SK-N-SH (cell line): Measurements from ENCODE around the gene DLX5. TPM values are rescaled to one million over a fixed set of nuclear protein-coding genes. Genes with fewer than 3 reads are reported as not detected.

Source experiments
- CTCF ChIA-PET: fragments of 300-600, 350-600 bp; formaldehyde crosslinking; extraction: SDS; loops from one replicate; lab custom pipeline; 2021; lab: Yijun Ruan, JAX
- POLR2A ChIA-PET: fragments of 350-600 bp; sonication (Branson Sonifier 250); formaldehyde crosslinking; extraction: SDS; loops from one replicate; lab custom pipeline; 2020; ENCODE audit warnings: antibody characterized with exemption, inconsistent platforms; lab: Yijun Ruan, JAX
- DNase-seq: peaks from one replicate; pipeline ENCODE4 v3.0.0; 2012
- H2AFZ ChIP-seq: fragments of 200-600 bp; sonication (generic); 2 replicates; pipeline ENCODE4 v1.8.1; 2016; ENCODE audit warnings: antibody characterized with exemption, mild to moderate bottlenecking, low read depth
- H3F3A ChIP-seq: fragments of 200-600 bp; sonication (generic); replicated peaks from 2 replicates; pipeline ENCODE3; 2016; ENCODE audit warnings: antibody characterized with exemption, mild to moderate bottlenecking; ENCODE audit not compliant: insufficient read depth
- H3K27ac ChIP-seq, 2 experiments: fragments of 200-500 bp in 1 of 2; fragments of 200-600 bp in 1 of 2; sonication (Bioruptor generic) in 1 of 2; sonication (generic), shearing (Covaris generic) in 1 of 2; 2 replicates each; pipeline versions ENCODE4 v1.5.1 to v1.6.1; 2014 to 2016; ENCODE audit warnings: low read depth in 2 of 2, inconsistent platforms in 1 of 2, low read length in 1 of 2, mild to moderate bottlenecking in 1 of 2, mixed read lengths in 1 of 2
- H3K27me3 ChIP-seq: fragments of 200-600 bp; sonication (generic), shearing (Covaris generic); 2 replicates; pipeline ENCODE4 v1.6.1; 2016; ENCODE audit warnings: mixed run types; ENCODE audit not compliant: insufficient read depth
- H3K36me3 ChIP-seq, 2 experiments: fragments of 200-500 bp in 1 of 2; fragments of 200-600 bp in 1 of 2; sonication (Bioruptor generic) in 1 of 2; sonication (generic) in 1 of 2; replicated peaks in 1 of 2; 2 replicates each; pipeline versions ENCODE3 to v1.5.1; 2014 to 2016; ENCODE audit warnings: low read length in 1 of 2, mild to moderate bottlenecking in 1 of 2; ENCODE audit not compliant: insufficient read depth in 2 of 2, control insufficient read depth in 1 of 2
- H3K4me1 ChIP-seq, 2 experiments: fragments of 200-500 bp in 1 of 2; fragments of 200-600 bp in 1 of 2; sonication (Bioruptor generic) in 1 of 2; sonication (generic), shearing (Covaris generic) in 1 of 2; 2 replicates each; pipeline versions ENCODE4 v1.5.1 to v1.6.1; 2014 to 2016; ENCODE audit warnings: low read depth in 1 of 2, low read length in 1 of 2, mixed run types in 1 of 2; ENCODE audit not compliant: insufficient read depth in 2 of 2, control insufficient read depth in 1 of 2
- H3K4me2 ChIP-seq: fragments of 200-600 bp; sonication (generic), shearing (Covaris generic); 2 replicates; pipeline ENCODE4 v1.6.1; 2017; ENCODE audit warnings: mixed run types
- H3K4me3 ChIP-seq, 2 experiments: fragments of 200-500 bp in 1 of 2; fragments of 200-600 bp in 1 of 2; sonication (Bioruptor generic) in 1 of 2; sonication (generic), shearing (Covaris generic) in 1 of 2; 2 replicates each; pipeline versions ENCODE4 v1.5.1 to v1.8.1; 2014 to 2016; ENCODE audit warnings: low read depth in 2 of 2, inconsistent platforms in 1 of 2, low read length in 1 of 2, mild to moderate bottlenecking in 1 of 2, mixed read lengths in 1 of 2, moderate library complexity in 1 of 2
- H3K79me2 ChIP-seq: fragments of 200-600 bp; sonication (generic); 2 replicates; pipeline ENCODE4 v1.8.1; 2017; ENCODE audit warnings: mild to moderate bottlenecking; ENCODE audit not compliant: insufficient read depth
- H3K9ac ChIP-seq: fragments of 200-600 bp; sonication (generic); 2 replicates; pipeline ENCODE4 v1.6.1; 2017; ENCODE audit warnings: mixed run types
- H3K9me2 ChIP-seq: fragments of 200-600 bp; sonication (generic); 2 replicates; pipeline ENCODE4 v1.6.1; 2017; ENCODE audit warnings: mixed run types
- H3K9me3 ChIP-seq: fragments of 200-600 bp; sonication (generic); 2 replicates; pipeline ENCODE4 v1.6.1; 2017; ENCODE audit warnings: mixed run types, mild to moderate bottlenecking, moderate library complexity
- H4K20me1 ChIP-seq: fragments of 200-600 bp; sonication (generic); 2 replicates; pipeline ENCODE4 v1.6.1; 2017; ENCODE audit warnings: mild to moderate bottlenecking, mixed run types; ENCODE audit not compliant: insufficient read depth
- CHD2 ChIP-seq: fragments of 150-350 bp; IDR thresholded peaks from 2 replicates; pipeline ENCODE4 v1.6.1; 2018; ENCODE audit warnings: low read length; ENCODE audit not compliant: partially characterized antibody
- ELF1 ChIP-seq: IDR thresholded peaks from 2 replicates; pipeline ENCODE4 v1.4.0; 2012
- FOXM1 ChIP-seq: IDR thresholded peaks from 2 replicates; pipeline ENCODE4 v1.4.0; 2012; ENCODE audit warnings: low read depth, mild to moderate bottlenecking
- MEF2A ChIP-seq: IDR thresholded peaks from 2 replicates; pipeline ENCODE4 v1.4.0; 2012; ENCODE audit warnings: low read depth, borderline replicate concordance
- NFIC ChIP-seq: IDR thresholded peaks from 2 replicates; pipeline ENCODE4 v1.4.0; 2012; ENCODE audit warnings: borderline replicate concordance
- RCOR1 ChIP-seq: fragments of 150-350 bp; IDR thresholded peaks from 2 replicates; pipeline ENCODE4 v1.6.1; 2017; ENCODE audit warnings: antibody characterized with exemption, low read length
- RFX5 ChIP-seq: IDR thresholded peaks from 2 replicates; pipeline ENCODE4 v1.6.1; 2012; ENCODE audit warnings: mild to moderate bottlenecking, improper control_type of control experiment, low read length
- RXRA ChIP-seq: IDR thresholded peaks from 2 replicates; pipeline ENCODE4 v1.4.0; 2012; ENCODE audit warnings: low read depth, mild to moderate bottlenecking, borderline replicate concordance
- SIN3A ChIP-seq: IDR thresholded peaks from 2 replicates; pipeline ENCODE4 v1.6.1; 2012; ENCODE audit warnings: low read depth, mild to moderate bottlenecking, low read length, moderate library complexity, borderline replicate concordance
- TCF12 ChIP-seq: IDR thresholded peaks from 2 replicates; pipeline ENCODE4 v1.4.0; 2012
- TEAD4 ChIP-seq: IDR thresholded peaks from 2 replicates; pipeline ENCODE4 v1.4.0; 2012; ENCODE audit warnings: mild to moderate bottlenecking, borderline replicate concordance; ENCODE audit not compliant: insufficient read depth
- WGBS: methylation state at CpG from one replicate; pipeline ENCODE4 v1.1.6; 2017; ENCODE audit warnings: low lambda C conversion rate; 5-methylcytosine and 5-hydroxymethylcytosine counted together
- polyA plus RNA-seq, 3 experiments: library from polyadenylated mRNA; depleted of rRNA; stranded (reverse); fragments of >200 nt; gene quantifications; 2 replicates each; pipeline ENCODE4 v1.2.3, GENCODE V29; 2012
- TF ChIP-seq, protein P1 (sequence below): IDR thresholded peaks from 2 replicates; pipeline ENCODE4; 2012
- TF ChIP-seq, protein P2 (sequence below): IDR thresholded peaks from 2 replicates; pipeline ENCODE4 v1.4.0; 2012; ENCODE audit warnings: low read depth, borderline replicate concordance
- TF ChIP-seq, protein P3 (sequence below): fragments of 200-600 bp; sonication (generic); IDR thresholded peaks from 2 replicates; pipeline ENCODE4 v1.6.1; 2017; ENCODE audit warnings: antibody characterized with exemption, mild to moderate bottlenecking, moderate library complexity
- TF ChIP-seq, protein P4 (sequence below): fragments of 150-350 bp; IDR thresholded peaks from 2 replicates; pipeline ENCODE4 v1.6.1; 2016; ENCODE audit warnings: mild to moderate bottlenecking, low read depth, low read length
- TF ChIP-seq, protein P5 (sequence below): IDR thresholded peaks from 2 replicates; pipeline ENCODE4 v1.4.0; 2012; ENCODE audit warnings: low read depth
- TF ChIP-seq, protein P6 (sequence below): IDR thresholded peaks from 2 replicates; pipeline ENCODE4 v1.4.0; 2012; ENCODE audit warnings: low read depth, borderline replicate concordance

DLX5 gene
- polyA plus RNA-seq, 1 of the 3 experiments (the other 2 are of a cell fraction), result not detected

DNA sequence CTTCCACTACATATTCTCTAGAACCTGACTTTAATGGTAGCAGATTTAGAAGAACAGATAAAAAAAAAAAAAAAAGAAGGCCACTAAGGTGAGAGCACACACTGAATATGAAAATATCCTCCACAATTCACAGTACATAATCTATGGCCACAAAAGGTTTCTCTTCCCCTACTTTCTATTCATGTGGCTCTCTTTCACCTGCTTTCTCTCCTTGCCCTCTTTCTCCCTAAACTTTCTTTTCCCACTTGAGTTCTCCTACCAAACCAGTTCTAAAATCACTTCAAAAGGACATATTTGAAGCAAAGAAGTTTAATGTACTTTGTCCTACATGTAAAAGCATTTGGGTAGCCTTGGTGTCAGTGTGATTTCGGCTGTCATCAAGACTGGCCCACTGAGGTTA lies 37.7 kb downstream of the DLX5 start:
- H3K36me3 ChIP-seq, result no peaks in the 10 kb centered on the region
- H3K27me3 ChIP-seq, result 0 out of 2 replicates have a peak, but pooled peaks cover 2% of the 10 kb centered on the region
- H3K9ac ChIP-seq, result no peak overlapping the region
- no peak for DNase-seq
- WGBS, result 20% methylated on average over 1 of the region's 1 CpG
- no peak overlapping the region for H3K4me2 ChIP-seq
- ChIA-PET POLR2A (no interaction called here), CTCF (interaction anchor here (1.2 to 1.7 kb wide), 3 partner anchors 9 to 40 kb away, joined by 3 to 4 read pairs (median 4); no protein-coding TSS in a partner anchor)
- no peaks in the 10 kb centered on the region for H4K20me1 ChIP-seq
- H3K4me3 ChIP-seq, result no peak overlapping the region
- no peaks in the 10 kb centered on the region for H3F3A ChIP-seq
- no peak for TF ChIP-seq RFX5
- TF ChIP-seq, protein P1, sequence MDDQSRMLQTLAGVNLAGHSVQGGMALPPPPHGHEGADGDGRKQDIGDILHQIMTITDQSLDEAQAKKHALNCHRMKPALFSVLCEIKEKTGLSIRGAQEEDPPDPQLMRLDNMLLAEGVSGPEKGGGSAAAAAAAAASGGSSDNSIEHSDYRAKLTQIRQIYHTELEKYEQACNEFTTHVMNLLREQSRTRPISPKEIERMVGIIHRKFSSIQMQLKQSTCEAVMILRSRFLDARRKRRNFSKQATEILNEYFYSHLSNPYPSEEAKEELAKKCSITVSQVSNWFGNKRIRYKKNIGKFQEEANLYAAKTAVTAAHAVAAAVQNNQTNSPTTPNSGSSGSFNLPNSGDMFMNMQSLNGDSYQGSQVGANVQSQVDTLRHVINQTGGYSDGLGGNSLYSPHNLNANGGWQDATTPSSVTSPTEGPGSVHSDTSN, result no peak
- H3K9me3 ChIP-seq, result no peaks in the 10 kb centered on the region
- no peaks in the 10 kb centered on the region for H3K79me2 ChIP-seq
- no peak overlapping the region for H2AFZ ChIP-seq
- H3K9me2 ChIP-seq, result no peaks in the 10 kb centered on the region
- H3K27ac ChIP-seq, result no peak overlapping the region
- H3K4me1 ChIP-seq, result no peaks in the 10 kb centered on the region; a peak in 1 of 4 replicates

DNA sequence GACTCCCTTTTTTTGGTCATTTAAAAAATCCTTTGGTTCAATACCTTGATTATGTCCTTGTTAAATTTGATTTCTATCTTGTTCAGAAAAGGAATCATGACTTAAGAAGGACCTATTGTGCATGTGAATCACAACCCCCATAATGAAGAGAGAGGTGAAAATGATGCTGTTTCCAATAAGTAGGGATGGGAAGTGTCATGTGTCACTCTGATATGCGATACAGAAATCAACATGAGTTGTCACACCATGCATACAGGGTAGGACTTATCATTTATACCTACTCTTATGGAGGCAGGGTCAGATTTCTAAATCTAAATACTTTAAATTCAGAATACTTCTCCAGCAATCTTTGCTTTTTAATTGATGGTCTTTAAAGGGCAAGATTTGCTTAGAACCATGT lies 38.6 kb downstream of the DLX5 start:
- no peaks in the 10 kb centered on the region for H4K20me1 ChIP-seq
- H2AFZ ChIP-seq, result no peak overlapping the region
- WGBS, result 48% methylated on average over 1 of the region's 1 CpG
- no peaks in the 10 kb centered on the region for H3K27me3 ChIP-seq
- H3K9ac ChIP-seq, result no peak overlapping the region
- no peak overlapping the region for H3K4me2 ChIP-seq
- no peaks in the 10 kb centered on the region for H3K79me2 ChIP-seq
- no peaks in the 10 kb centered on the region for H3K36me3 ChIP-seq
- no peak for DNase-seq
- ChIA-PET CTCF (interaction anchor here (0.5 to 1.7 kb wide), 2 partner anchors 39 to 849 kb away, joined by 3 to 4 read pairs; no protein-coding TSS in a partner anchor), POLR2A (no interaction called here)
- no peaks in the 10 kb centered on the region for H3F3A ChIP-seq
- TF ChIP-seq TCF12 (no peak), FOXM1 (no peak), CHD2 (no peak), RCOR1 (no peak), SIN3A (no peak), ELF1 (no peak), RXRA (no peak)
- TF ChIP-seq, protein P2, sequence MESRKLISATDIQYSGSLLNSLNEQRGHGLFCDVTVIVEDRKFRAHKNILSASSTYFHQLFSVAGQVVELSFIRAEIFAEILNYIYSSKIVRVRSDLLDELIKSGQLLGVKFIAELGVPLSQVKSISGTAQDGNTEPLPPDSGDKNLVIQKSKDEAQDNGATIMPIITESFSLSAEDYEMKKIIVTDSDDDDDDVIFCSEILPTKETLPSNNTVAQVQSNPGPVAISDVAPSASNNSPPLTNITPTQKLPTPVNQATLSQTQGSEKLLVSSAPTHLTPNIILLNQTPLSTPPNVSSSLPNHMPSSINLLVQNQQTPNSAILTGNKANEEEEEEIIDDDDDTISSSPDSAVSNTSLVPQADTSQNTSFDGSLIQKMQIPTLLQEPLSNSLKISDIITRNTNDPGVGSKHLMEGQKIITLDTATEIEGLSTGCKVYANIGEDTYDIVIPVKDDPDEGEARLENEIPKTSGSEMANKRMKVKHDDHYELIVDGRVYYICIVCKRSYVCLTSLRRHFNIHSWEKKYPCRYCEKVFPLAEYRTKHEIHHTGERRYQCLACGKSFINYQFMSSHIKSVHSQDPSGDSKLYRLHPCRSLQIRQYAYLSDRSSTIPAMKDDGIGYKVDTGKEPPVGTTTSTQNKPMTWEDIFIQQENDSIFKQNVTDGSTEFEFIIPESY, result no peak
- no peak overlapping the region for H3K27ac ChIP-seq
- H3K9me3 ChIP-seq, result no peaks in the 10 kb centered on the region
- H3K4me1 ChIP-seq, result no peaks in the 10 kb centered on the region; a peak in 1 of 4 replicates
- no peaks in the 10 kb centered on the region for H3K9me2 ChIP-seq
- H3K4me3 ChIP-seq, result no peak overlapping the region

DNA sequence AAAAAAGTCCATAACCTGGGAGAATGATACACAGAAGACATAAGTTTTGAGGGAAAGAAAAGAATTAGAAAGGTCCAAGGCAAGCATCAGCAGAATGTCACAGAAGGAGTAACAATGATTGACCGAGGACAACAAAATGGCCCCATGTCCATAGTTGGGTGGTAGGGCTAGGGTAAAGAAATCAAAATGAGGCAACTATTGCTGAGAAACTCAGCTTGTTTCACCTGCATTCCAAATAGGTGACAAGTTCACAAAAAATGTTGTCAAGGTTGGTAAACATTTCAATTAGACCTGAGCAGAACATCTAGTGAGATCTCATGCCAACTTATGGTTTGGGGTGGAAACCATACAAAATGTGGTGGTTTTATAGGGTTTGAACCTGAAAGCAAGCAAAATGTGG lies 42.0 kb downstream of the DLX5 start:
- Histone ChIP-seq H3K9me2 (no peaks in the 10 kb centered on the region), H3K36me3 (no peaks in the 10 kb centered on the region), H3K4me2 (no peak overlapping the region), H3K79me2 (no peaks in the 10 kb centered on the region), H3F3A (no peaks in the 10 kb centered on the region), H3K9ac (no peak overlapping the region), H2AFZ (no peak overlapping the region), H3K4me3 (no peak overlapping the region), H3K4me1 (no peaks in the 10 kb centered on the region), H3K9me3 (no peaks in the 10 kb centered on the region), H3K27me3 (no peaks in the 10 kb centered on the region), H3K27ac (no peak overlapping the region), H4K20me1 (no peaks in the 10 kb centered on the region)
- 53% methylated on average over 1 of the region's 1 CpG for WGBS
- no peak for DNase-seq
- CTCF ChIA-PET, result no interaction called here
- POLR2A ChIA-PET, result no interaction called here
- TF ChIP-seq MEF2A, result no peak
- no peak for TF ChIP-seq TEAD4
- TF ChIP-seq, protein P3, sequence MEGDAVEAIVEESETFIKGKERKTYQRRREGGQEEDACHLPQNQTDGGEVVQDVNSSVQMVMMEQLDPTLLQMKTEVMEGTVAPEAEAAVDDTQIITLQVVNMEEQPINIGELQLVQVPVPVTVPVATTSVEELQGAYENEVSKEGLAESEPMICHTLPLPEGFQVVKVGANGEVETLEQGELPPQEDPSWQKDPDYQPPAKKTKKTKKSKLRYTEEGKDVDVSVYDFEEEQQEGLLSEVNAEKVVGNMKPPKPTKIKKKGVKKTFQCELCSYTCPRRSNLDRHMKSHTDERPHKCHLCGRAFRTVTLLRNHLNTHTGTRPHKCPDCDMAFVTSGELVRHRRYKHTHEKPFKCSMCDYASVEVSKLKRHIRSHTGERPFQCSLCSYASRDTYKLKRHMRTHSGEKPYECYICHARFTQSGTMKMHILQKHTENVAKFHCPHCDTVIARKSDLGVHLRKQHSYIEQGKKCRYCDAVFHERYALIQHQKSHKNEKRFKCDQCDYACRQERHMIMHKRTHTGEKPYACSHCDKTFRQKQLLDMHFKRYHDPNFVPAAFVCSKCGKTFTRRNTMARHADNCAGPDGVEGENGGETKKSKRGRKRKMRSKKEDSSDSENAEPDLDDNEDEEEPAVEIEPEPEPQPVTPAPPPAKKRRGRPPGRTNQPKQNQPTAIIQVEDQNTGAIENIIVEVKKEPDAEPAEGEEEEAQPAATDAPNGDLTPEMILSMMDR, result no peak
- no peak for TF ChIP-seq NFIC
- TF ChIP-seq, protein P4, sequence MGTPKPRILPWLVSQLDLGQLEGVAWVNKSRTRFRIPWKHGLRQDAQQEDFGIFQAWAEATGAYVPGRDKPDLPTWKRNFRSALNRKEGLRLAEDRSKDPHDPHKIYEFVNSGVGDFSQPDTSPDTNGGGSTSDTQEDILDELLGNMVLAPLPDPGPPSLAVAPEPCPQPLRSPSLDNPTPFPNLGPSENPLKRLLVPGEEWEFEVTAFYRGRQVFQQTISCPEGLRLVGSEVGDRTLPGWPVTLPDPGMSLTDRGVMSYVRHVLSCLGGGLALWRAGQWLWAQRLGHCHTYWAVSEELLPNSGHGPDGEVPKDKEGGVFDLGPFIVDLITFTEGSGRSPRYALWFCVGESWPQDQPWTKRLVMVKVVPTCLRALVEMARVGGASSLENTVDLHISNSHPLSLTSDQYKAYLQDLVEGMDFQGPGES, result no peak
- TF ChIP-seq, protein P5, sequence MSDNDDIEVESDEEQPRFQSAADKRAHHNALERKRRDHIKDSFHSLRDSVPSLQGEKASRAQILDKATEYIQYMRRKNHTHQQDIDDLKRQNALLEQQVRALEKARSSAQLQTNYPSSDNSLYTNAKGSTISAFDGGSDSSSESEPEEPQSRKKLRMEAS, result no peak
- TF ChIP-seq, protein P6, sequence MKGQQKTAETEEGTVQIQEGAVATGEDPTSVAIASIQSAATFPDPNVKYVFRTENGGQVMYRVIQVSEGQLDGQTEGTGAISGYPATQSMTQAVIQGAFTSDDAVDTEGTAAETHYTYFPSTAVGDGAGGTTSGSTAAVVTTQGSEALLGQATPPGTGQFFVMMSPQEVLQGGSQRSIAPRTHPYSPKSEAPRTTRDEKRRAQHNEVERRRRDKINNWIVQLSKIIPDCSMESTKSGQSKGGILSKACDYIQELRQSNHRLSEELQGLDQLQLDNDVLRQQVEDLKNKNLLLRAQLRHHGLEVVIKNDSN, result no peak
